Activated T-cell treated with anti-CD3 and anti-CD28 coated beads for 48 hours (primary cell): ENCODE measurements around the gene LTB4R2.
A peak's percentile ranks its signal among the peaks of the same experiment; 100 is the strongest.
"Not testable (repeated sequence)": the region's sequence is repeated elsewhere in the genome, so short reads cannot be mapped to it uniquely, and the experiment has no call there.

ENCODE experiments used
- DNase-seq: peaks from one replicate; pipeline ENCODE4 v3.0.0-alpha.2; 2020; ENCODE audit warnings: low read depth

The LTB4R2 gene

GRCh38 chr14:24321212-24321975, 11.5 kb downstream of the LTB4R2 start:
- DNase-seq = no peak

GRCh38 chr14:24322672-24323071, 12.7 kb downstream of the LTB4R2 start:
- no peak for DNase-seq

- no peak for DNase-seq
Observed at GRCh38 chr14:24323341-24323740, 13.4 kb downstream of the LTB4R2 start.

GRCh38 chr14:24324024-24324423, 14.1 kb downstream of the LTB4R2 start:
- no peak for DNase-seq

- DNase-seq = no peak
Observed at GRCh38 chr14:24325041-24325530, 15.1 kb downstream of the LTB4R2 start.

- no peak for DNase-seq
Observed at GRCh38 chr14:24325963-24326362, 16.0 kb downstream of the LTB4R2 start.

- no peak for DNase-seq
Observed at GRCh38 chr14:24327303-24327702, 17.4 kb downstream of the LTB4R2 start.

- not testable (repeated sequence) for DNase-seq
Observed at GRCh38 chr14:24327914-24328313, 18.0 kb downstream of the LTB4R2 start.

- DNase-seq = no peak
Observed at GRCh38 chr14:24329073-24329663, 19.2 kb downstream of the LTB4R2 start.

GRCh38 chr14:24329736-24330135, 19.8 kb downstream of the LTB4R2 start:
- DNase-seq = peak; percentile 39

- no peak for DNase-seq
Observed at GRCh38 chr14:24330973-24331674, 21.2 kb downstream of the LTB4R2 start.

GRCh38 chr14:24331731-24332267, 21.9 kb downstream of the LTB4R2 start:
- DNase-seq = no peak

- peak; percentile 73 for DNase-seq
Observed at GRCh38 chr14:24332268-24332993, 22.5 kb downstream of the LTB4R2 start.

- no peak for DNase-seq
Observed at GRCh38 chr14:24334431-24335291, 24.7 kb downstream of the LTB4R2 start, which contains the start of gene ADCY4. Gene ADCY4, minus strand, starts transcription at chr14:24335071. Its CDS starts 419 bp downstream, at chr14:24334652.

GRCh38 chr14:24335461-24336171, 25.7 kb downstream of the LTB4R2 start:
- no peak for DNase-seq

- DNase-seq = no peak
Observed at GRCh38 chr14:24337144-24337823, 27.3 kb downstream of the LTB4R2 start.

GRCh38 chr14:24337824-24338175, 27.9 kb downstream of the LTB4R2 start:
- DNase-seq = no peak

- no peak for DNase-seq
Observed at GRCh38 chr14:24338843-24339242, 28.9 kb downstream of the LTB4R2 start.

GRCh38 chr14:24339284-24340151, 29.6 kb downstream of the LTB4R2 start, which contains the start of gene RIPK3:
Gene RIPK3, minus strand, starts transcription at chr14:24339991. Its CDS starts 165 bp downstream, at chr14:24339826.
- DNase-seq = peak; percentile 51
